Fibroblast of upper back skin (primary cell): Measurements from ENCODE around the gene MOG.
"Not testable (repeated sequence)": the region's sequence is repeated elsewhere in the genome, so short reads cannot be mapped to it uniquely, and the experiment has no call there.

ENCODE experiments used
- DNase-seq: peaks from one replicate; pipeline ENCODE4 v3.0.0-alpha.2; 2013

MOG gene

DNA sequence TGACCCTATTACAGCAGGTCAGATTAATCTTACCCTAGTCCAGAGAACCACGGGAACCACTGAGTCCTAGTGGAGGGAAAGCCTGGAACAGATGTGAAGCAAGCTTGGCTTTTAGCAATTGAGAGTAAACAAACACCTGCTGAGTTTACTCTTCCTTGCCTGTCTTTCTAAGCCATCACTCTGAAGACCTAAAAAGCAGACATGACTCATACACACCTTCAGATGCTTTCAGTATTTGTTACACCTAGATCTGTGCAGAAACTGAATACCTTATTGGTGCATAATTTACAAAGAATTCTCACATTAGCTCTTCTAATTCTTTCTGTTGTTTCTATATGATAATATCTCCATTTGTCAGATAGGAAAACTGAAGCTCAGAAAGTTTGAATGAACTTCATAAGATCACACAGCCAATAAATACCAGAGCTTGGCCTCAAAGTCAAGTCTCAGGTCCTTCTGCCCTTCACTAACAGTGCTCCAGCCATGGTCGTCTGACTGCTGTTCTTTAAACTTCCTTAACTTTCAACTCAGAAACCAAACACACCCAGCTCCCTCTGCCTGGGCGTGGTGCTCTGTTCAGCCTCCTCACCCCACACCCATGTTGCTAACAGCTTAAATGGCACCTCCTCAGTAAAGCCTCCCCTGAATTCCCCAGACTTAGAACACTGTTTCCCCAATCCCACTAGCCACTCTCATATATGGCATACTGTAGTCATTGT, 15.3 kb upstream of the MOG start:
- DNase-seq = no peak

DNA sequence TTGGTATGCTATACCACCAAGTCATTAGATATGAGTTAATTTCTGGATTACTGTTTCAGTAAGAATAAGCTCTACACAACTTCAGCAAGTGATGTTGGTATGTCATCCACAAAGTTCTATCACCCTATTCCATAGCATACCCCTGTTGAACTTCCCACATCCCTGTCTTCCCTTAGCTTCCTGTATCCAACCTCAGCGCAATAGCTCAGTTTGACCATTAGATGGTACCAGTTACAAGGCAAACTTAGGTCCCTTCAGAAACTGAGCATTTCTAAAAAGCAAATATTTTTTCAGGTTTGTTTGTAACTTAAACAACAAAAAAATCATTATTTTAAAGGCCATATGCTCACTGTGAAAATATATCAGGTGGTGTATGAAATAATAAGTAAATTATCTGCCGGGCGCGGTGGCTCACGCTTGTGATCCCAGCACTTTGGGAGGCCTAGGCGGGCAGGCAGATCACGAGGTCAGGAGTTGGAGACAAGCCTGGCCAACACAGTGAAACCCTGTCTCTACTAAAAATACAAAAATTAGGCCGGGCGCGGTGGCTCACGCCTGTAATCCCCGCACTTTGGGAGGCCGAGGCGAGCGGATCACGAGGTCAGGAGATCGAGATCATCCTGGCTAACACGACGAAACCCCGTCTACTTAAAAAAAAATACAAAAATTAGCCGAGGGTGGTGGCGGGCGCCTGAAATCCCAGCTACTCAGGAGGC, 8.8 kb upstream of the MOG start:
- peak; percentile 35 for DNase-seq

DNA sequence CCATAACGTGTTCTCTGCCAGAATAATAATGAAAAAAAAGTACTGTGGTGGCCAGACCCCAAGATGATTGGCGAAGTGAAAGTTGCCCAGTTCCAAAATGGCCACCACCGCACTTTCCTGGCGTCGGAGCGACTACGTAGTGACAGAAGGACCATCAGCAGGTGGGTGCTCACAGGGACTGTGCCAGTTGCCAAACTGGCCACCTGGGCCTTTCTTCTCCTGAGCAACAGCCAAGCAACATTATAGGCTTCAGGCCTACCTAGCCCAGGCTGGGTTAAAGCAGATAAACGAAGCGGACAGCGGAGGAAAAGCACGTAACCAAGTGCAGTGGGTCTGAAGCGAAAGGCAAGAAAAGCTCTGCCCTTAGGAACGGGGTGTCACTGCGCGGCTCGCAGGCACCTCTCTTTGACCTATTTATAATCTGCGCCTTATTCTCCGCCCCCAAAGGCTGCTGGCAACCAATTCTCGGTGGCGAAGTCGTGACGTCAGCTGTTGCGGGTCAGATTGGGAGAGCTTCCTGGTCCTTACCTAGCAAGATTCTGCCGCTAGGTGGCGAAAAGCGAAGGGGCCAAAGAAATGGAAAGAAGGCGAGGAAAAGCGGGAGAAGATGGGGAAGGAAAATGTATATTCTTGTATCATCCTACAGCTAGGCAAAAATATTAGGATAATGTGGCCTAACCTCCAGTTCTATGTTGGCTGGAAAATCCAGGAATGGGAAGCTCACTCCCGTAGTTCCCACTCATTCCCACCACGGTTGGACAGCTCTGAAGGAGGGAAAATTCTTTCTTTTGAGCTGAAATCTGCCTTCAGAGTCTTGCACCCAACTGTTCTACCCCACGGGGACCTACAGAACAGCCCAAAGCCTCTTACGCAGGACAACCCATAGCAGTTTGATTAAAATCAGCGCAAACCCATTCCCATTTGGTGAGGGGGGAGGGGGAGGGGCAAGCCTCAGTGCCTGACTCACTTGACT, 6.9 kb upstream of the MOG start:
- DNase-seq = peak; percentile 96

DNA sequence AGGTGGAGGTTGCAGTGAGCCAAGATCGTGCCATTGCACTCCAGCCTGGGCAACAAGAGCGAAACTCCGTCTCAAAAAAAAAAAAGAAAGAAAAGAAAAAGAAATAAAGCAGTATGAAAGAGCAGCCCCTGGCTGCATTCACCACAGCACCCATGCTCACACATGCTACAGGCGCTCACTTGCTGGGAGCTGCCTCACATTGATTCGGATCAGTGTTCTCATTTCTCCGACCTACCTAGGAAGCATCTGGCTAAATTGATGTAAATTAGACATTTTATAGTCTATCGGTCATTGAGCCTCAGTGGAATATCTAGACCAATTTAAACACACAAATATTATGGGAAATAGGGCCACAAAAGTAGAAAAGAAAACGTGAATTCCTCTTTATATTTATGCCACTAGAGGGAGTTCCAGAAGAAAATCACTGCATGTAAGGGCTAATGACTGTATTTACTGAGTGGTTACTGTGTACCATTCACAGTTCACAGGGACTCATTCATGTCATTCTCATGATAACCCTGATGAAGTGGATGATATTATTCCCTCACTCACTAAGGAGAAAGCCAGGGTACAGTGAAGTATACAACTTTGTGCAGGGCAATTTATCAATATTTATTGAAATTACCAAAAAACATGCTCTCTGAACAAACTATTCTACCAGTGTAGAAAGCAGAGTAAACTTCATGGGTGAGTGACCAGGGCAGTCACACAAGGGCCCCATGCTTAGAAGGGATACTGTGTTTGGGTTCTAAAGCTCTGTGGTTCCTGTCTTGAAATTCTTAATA, 5.3 kb upstream of the MOG start:
- DNase-seq = peak; percentile 20

DNA sequence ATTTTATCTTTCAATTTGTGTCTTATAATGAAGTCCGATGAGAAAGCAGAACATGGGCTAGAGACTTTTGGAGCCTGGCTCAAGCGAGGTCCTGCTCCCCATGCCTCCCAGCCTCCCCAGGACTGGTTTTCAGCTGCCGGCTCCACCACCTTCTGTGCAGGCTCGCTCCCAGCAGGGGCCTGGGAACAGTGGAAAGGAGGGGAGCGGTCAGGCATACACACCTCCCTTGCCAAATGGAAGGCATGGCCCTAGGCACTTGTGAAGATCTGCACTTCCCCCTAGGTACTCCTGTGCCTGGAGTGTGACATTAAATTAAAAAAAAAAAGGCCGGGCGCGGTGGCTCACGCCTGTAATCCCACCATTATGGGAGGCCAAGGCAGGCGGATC, 4.7 kb upstream of the MOG start:
- DNase-seq = no peak

DNA sequence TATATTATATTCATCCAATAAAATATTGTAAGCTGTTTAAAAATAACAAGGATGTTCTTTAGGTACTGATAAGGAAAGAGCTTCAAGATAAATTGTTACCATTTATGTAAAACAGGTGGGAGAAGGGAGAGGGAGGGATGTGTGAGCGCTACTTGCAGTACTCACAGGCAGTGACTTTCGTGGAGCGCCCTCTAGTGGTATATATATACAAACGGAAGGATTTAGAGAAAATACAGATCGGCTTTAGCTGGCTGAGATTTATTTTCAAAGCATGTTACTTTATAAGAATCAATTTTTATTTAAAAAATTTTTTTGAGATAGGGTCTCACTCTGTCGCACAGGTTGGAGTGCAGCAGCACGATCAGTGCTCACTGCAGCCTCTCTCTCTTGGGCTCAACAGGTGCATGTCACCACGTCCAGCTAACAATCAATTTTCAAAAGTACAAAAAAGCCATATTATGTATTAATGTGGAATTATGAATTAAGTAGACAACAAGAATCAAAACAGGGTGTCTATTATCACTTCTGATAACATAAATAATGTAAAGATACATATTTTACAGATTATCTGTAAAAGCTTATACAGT, 3.3 kb upstream of the MOG start:
- peak; percentile 61 for DNase-seq

DNA sequence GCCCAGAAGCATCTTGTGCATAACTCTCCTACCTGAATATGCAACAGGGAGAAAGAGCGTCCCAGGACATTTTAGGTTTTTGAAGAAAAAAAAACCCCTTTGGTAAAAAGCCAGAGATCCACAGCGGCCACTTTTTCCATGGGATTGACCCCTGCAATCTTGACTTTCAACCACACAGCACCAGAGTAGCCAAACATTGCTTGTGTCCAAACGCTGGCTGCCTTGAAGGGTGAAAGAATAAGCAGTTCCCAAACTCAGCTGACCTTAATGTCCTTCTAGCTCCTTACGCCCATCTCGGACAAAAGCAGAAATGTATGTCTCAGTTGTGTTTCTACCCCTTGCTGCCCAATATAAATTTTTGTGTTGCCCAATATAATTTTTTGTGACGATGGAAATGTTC, 1.2 kb upstream of the MOG start:
- DNase-seq = no peak

DNA sequence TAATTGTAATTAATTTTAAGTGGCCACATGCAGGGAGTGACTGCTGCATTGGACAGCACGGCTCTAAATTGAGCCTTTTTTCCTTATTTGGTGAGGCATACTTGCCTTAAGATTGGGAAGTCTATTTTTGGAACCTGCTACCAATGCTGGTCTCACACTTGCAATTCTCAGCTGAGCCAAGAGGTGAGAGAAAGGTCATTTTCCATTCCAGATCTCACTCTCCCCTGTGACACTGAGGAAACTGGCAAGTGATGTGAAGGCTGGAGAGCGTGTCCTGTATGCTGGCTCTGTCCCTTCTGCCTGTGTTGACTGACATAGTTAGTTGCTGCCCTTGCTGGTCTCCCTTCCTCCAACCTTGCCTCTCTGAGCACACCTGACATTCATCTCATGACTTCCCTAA, 735 bp upstream of the MOG start:
- no peak for DNase-seq

DNA sequence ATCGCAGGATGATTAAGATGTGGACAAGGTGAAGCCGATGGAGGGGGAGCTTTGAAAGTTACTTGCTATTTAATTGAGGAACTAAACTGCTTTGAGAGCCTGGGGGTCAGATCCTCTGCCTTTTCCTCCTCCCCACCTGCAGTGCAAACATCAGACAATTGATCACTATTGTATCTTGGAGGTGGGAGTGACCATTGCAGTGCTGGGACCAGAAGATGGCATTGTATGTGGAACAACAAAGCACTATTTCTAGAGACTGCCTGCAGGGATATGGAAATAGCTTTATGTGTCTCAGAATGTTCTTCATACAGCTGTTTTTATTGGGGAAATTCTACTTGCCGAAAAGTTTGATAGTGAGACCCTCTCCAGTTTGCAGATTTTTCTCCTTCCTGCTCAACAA, 4.2 kb downstream of the MOG start:
- no peak for DNase-seq

DNA sequence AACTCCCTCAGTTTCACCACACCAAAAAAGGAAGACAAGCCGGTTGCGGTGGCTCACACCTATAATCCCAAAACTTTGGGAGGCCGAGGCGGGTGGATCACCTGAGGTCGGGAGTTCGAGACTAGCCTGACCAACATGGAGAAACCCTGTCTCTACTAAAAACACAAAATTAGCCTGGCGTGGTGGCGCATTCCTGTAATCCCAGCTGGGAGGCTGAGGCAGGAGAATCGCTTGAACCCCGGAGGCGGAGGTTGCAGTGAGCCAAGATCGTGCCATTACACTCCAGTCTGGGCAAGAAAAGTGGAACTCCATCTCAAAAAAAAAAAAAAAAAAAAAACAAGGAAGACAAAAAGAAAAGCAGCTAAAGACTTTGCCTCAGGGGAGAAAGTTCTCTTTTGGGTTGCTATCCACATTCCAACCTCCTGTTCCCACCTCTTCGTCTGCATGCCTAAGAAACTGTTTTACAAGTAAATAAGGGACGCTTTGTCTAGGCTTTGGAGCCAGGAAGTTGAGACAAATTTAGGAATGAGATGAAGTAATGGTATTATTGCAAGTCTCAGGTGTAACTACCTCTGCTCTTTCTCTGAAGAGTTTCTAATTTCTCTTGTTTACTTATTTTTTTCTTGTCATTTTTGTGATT, 4.7 kb downstream of the MOG start:
- DNase-seq = not testable (repeated sequence)

DNA sequence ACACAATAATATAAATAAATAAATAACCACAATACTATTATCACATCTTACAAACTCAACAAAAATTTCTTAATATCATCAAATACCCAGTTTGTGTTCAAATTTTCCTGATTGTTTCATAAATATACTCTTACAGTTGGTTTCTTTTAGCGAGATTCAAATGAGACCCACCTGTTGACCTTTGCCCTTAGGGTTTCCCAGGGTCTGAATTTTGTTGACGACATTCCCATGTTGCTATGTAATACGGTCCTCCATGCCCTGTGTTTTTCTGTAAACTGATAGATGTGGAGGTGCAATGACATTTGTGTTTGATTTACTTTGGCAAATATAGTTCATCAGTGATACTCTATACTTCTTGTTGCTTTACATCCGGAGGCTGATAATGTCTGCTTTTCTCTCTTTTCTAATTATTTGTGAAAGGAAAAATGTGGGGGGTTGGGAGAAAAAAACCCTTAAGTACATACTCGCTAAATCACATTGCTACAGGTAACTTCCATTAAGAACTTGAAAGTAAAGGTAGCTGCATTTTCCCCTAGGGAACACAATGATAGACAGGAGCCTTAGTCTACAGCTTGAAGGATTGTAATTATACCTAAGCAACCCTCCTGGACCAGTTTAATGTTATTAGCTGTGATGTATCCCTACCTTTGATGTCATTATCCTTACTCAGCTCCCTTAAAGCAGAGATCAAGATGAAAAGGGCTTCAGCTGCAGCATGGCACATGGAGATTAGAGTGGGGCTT, 6.6 kb downstream of the MOG start:
- DNase-seq = no peak

DNA sequence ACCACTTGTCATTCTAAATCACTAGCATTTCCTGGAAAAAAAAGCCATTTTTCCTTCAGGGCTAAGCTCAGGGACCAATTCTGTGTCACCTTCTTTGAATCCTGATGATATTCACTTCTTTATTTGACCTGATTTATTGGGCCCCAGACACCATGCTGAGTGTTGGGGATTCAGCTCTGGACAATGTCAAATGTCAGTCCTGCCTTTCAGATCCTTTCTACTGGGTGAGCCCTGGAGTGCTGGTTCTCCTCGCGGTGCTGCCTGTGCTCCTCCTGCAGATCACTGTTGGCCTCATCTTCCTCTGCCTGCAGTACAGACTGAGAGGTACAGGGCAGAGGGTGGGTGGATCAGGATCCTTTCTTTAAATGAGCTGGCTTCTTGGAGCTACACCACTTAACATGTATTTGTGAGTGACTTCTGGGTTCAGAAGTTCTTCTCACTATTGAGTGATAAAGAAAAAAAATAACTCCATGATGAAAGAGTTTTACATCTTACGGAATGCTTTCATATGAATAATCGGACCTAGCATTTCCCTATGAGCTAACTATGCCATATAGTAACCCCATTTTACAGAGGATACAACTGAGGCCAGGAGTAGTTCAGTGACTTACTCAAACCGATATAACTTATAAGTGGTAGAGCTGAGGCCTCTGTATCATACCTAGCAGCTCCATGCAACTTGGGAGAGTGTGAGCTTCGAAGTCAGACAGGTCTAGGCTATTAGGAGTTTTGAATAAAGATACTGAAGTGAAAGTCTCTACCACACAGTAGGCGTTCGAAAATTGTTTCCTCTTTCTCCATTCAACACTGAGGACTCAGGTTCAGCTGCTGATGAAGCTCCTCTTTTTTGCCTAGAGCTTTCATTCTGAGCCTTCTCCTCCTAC, 9.3 kb downstream of the MOG start:
- no peak for DNase-seq

DNA sequence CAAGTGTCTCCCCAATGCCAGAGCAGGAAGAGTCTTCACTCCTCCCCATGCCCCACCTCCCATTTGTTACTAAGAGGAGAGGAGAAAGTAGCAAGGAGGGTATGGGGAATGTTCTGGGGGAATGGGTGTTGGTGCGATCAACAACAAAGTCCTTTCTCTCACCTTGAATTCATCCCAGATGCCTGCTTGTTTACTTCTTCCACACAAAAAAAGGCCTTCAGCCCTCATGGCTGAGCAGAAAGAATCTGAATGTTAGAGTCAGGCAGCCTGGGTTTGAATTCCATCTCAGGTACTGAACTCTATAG, 9.9 kb downstream of the MOG start:
- DNase-seq = no peak

DNA sequence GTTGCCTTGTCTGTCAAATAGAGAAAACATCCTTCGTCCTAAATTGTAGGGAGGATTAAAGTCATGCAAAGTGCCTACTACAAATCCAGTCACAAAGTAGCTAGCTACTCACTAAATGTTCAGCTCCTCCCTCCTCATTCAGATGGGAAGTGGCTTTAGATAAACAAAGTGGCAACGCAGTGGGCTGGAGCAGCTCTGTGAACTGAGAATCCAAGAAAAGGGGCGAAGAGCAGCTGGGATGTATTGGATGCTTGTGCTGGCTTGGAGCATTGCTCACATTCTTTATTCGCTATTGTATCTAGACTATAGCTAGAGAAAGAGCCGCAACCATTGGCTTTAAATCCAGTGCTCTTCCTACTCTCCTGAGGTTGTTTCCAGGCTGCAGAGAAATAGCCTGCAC, 10.3 kb downstream of the MOG start:
- DNase-seq = no peak

DNA sequence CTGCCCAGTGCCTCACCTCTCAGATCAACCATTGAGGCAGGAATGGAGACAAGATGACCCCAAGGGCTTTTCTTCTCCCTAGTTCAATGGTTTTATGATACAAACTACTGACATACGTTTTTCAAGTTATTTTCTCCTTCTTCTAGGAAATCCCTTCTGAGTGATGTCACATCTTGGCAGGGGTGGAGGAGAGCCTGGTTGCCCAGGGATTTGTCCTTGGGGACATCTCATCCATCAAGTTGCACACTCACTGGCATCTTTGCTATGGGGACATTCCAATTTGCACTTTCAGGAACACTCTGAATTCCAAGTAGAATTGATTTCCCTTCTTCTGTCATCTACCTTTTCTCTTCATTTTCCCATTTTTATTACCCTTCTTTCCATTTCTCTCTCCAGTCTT, 14.1 kb downstream of the MOG start:
- DNase-seq = no peak

DNA sequence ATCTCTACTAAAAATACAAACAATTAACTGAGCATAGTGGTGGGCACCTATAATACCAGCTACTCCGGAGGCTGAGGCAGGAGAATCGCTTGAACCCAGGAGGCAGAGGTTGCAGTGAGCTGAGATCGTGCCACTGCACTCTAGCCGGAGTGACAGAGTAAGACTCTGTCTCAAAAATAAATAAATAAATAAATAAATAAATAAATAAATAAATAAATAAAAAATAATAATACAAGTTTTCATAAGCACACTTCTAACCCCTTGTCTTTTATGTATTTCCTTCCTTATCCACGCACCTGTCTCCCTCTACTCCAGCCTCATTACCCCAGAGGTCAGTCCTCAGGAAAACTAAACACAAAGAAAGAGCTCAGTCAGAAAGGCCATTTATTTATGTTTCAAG, 15.2 kb downstream of the MOG start:
- not testable (repeated sequence) for DNase-seq

DNA sequence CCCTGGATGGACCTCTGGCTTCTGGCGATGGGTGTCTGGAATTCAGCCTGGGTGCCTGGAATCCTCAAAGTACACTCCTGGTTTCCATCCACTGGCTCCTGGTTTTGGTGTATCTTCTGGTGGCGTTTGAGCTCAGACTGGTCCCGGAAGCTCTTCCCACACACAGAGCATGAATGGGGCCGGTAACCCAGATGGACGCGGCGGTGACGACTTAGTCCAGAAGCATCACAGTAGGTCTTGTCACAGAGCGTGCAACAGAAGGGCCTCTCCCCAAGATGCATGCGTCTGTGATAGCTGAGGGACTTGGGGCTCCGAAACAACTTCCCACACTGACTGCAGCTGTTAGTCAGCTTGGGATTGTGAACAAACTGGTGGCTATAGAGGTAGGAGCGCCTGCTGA, 16.3 kb downstream of the MOG start:
- no peak for DNase-seq

DNA sequence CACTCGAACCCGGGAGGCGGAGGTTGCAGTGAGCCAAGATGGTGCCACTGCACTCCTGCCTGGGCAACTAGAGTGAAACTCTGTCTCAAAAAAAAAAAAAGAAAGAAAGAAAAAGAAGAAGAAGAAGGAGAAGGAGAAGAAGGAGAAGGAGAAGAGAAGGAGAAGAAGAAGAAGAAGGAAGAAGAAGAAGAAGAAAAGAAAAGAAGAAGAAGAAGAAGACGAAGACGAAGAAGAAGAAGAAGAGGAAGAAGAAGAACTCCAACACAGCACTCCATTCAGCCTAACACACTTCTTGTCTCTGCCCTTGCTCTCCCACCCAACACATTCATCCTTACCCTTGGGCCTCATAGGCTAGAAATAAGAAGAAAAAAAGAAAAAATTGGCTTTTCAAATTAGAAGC, 17.1 kb downstream of the MOG start:
- no peak for DNase-seq

DNA sequence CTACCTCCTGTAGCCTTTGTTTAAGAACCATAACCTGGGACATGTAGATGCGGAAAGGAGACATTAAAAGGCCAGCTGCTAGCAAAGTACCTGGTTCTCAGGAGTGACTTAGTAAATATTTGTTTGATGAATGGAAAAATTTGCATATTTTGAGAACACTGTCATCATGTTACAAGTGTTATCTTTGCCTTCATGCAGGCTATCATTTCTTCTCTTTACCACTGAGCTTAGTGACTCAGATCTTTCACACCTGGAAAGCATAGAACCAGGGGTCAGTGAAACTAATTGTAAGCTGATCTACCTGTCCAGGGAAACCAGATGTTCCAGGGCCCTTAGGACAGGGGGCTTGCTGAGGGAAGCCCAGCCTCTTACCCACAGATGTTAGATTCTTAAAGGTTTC, 18.7 kb downstream of the MOG start:
- no peak for DNase-seq

DNA sequence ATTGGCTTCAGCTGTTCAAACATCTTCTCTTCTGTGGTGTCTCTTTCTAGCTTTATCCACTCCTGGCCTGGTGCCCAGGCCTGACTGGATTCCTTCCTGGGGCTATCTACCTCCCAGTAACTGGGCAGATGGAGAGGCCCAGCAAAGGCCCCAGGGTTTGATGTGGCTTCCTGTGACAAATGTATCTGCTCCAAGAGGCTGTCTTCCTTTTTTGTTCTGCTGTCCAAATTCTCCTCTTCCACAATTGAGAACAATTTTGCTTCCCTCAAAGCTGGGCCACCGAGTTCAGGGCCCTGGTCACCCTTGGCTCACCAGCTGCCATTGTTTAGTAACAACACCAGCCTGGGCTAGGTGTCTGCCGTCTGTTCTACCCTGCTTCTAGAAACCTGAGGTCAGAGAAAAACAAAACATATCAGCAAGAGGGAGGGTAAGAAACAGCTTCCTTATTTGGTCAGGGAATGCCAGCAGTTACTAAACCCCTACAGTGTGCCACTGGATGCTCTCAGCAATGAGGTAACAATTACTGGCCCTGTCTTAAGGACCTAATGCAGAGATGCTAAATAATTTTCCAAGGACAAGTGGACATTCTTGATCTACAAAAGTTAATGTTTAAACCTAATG, 20.2 kb downstream of the MOG start:
- DNase-seq = peak; percentile 11
